ENCODE measurements around the gene DCUN1D4.

Gene DCUN1D4

GRCh38 chr4:51835079-51835478, 7.9 kb upstream of the DCUN1D4 start:
- TF ChIP-seq FOXM1 (IDR thresholded peaks at IDR 0.05; ENCODE audit: borderline replicate concordance, low read depth) (no peak), EP300 (IDR thresholded peaks at IDR 0.05; ENCODE audit: borderline replicate concordance) (no peak), TAF1 (IDR thresholded peaks at IDR 0.05; ENCODE audit: low read depth) (no peak), CREB1 (IDR thresholded peaks at IDR 0.05; ENCODE audit: low read depth) (no peak), NFIC (IDR thresholded peaks at IDR 0.05) (no peak), ZBTB7A (IDR thresholded peaks at IDR 0.05; ENCODE audit: low read depth) (no peak), EGR1 (IDR thresholded peaks at IDR 0.05) (no peak), RAD21 (IDR thresholded peaks at IDR 0.05; ENCODE audit: low read depth) (no peak), CEBPB (IDR thresholded peaks at IDR 0.05) (no peak)
- TF ChIP-seq, protein P1, sequence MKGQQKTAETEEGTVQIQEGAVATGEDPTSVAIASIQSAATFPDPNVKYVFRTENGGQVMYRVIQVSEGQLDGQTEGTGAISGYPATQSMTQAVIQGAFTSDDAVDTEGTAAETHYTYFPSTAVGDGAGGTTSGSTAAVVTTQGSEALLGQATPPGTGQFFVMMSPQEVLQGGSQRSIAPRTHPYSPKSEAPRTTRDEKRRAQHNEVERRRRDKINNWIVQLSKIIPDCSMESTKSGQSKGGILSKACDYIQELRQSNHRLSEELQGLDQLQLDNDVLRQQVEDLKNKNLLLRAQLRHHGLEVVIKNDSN (IDR thresholded peaks at IDR 0.05): no peak

DNA sequence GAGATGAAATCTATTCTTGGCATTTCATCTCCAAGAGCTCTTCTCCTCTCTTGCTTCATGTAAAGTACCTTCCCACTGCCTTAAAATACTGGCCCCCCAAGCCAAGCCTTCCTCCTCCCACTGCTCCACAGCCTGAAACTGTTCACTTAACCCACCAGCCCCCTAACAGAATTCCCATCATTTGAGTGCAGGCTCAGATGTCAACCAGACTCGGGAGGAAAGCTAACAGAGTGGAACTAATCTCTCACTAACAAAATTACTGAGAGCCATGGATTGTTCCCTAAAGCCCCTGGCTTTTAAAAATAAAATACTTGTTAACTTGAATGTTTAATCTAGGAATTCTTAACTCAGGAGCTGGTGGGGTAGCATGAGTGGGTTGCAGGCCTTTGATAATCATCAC, 7.1 kb upstream of the DCUN1D4 start:
- no peak for TF ChIP-seq RAD21 (IDR thresholded peaks at IDR 0.05; ENCODE audit: low read depth)
- no peak for TF ChIP-seq NFIC (IDR thresholded peaks at IDR 0.05)
- no peak for TF ChIP-seq TEAD4 (IDR thresholded peaks at IDR 0.05)
- no peak for TF ChIP-seq EP300 (IDR thresholded peaks at IDR 0.05; ENCODE audit: borderline replicate concordance)
- no peak for TF ChIP-seq EGR1 (IDR thresholded peaks at IDR 0.05)
- no peak for TF ChIP-seq YY1 (IDR thresholded peaks at IDR 0.05; ENCODE audit: low read depth)
- TF ChIP-seq CREB1 (IDR thresholded peaks at IDR 0.05; ENCODE audit: low read depth): no peak
- TF ChIP-seq, protein P1 (IDR thresholded peaks at IDR 0.05): no peak
- TF ChIP-seq CEBPB (IDR thresholded peaks at IDR 0.05): no peak
- no peak for TF ChIP-seq MAX (IDR thresholded peaks at IDR 0.05)
- no peak for TF ChIP-seq TCF12 (IDR thresholded peaks at IDR 0.05; ENCODE audit: low read depth)
- TF ChIP-seq, protein P2, sequence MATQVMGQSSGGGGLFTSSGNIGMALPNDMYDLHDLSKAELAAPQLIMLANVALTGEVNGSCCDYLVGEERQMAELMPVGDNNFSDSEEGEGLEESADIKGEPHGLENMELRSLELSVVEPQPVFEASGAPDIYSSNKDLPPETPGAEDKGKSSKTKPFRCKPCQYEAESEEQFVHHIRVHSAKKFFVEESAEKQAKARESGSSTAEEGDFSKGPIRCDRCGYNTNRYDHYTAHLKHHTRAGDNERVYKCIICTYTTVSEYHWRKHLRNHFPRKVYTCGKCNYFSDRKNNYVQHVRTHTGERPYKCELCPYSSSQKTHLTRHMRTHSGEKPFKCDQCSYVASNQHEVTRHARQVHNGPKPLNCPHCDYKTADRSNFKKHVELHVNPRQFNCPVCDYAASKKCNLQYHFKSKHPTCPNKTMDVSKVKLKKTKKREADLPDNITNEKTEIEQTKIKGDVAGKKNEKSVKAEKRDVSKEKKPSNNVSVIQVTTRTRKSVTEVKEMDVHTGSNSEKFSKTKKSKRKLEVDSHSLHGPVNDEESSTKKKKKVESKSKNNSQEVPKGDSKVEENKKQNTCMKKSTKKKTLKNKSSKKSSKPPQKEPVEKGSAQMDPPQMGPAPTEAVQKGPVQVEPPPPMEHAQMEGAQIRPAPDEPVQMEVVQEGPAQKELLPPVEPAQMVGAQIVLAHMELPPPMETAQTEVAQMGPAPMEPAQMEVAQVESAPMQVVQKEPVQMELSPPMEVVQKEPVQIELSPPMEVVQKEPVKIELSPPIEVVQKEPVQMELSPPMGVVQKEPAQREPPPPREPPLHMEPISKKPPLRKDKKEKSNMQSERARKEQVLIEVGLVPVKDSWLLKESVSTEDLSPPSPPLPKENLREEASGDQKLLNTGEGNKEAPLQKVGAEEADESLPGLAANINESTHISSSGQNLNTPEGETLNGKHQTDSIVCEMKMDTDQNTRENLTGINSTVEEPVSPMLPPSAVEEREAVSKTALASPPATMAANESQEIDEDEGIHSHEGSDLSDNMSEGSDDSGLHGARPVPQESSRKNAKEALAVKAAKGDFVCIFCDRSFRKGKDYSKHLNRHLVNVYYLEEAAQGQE (IDR thresholded peaks at IDR 0.05; ENCODE audit: low read depth): no peak
- TF ChIP-seq ZBTB7A (IDR thresholded peaks at IDR 0.05; ENCODE audit: low read depth): no peak

GRCh38 chr4:51836549-51836948, 6.4 kb upstream of the DCUN1D4 start:
- TF ChIP-seq, protein P2 (IDR thresholded peaks at IDR 0.05; ENCODE audit: low read depth): no peak
- TF ChIP-seq FOXM1 (IDR thresholded peaks at IDR 0.05; ENCODE audit: borderline replicate concordance, low read depth): no peak
- no peak for TF ChIP-seq MAX (IDR thresholded peaks at IDR 0.05)
- TF ChIP-seq EGR1 (IDR thresholded peaks at IDR 0.05): no peak
- TF ChIP-seq CEBPB (IDR thresholded peaks at IDR 0.05): no peak
- TF ChIP-seq TEAD4 (IDR thresholded peaks at IDR 0.05): no peak
- TF ChIP-seq TCF12 (IDR thresholded peaks at IDR 0.05; ENCODE audit: low read depth): no peak
- TF ChIP-seq CREB1 (IDR thresholded peaks at IDR 0.05; ENCODE audit: low read depth): no peak
- no peak for TF ChIP-seq YY1 (IDR thresholded peaks at IDR 0.05; ENCODE audit: low read depth)
- TF ChIP-seq, protein P1 (IDR thresholded peaks at IDR 0.05): no peak
- no peak for TF ChIP-seq ZBTB7A (IDR thresholded peaks at IDR 0.05; ENCODE audit: low read depth)
- no peak for TF ChIP-seq NFIC (IDR thresholded peaks at IDR 0.05)
- no peak for TF ChIP-seq EP300 (IDR thresholded peaks at IDR 0.05; ENCODE audit: borderline replicate concordance)
- TF ChIP-seq TAF1 (IDR thresholded peaks at IDR 0.05; ENCODE audit: low read depth): no peak

- no peak for TF ChIP-seq ZBTB7A (IDR thresholded peaks at IDR 0.05; ENCODE audit: low read depth)
- TF ChIP-seq YY1 (IDR thresholded peaks at IDR 0.05; ENCODE audit: low read depth): no peak
- no peak for TF ChIP-seq TAF1 (IDR thresholded peaks at IDR 0.05; ENCODE audit: low read depth)
- TF ChIP-seq, protein P2 (IDR thresholded peaks at IDR 0.05; ENCODE audit: low read depth): no peak
- TF ChIP-seq TEAD4 (IDR thresholded peaks at IDR 0.05): no peak
- TF ChIP-seq NFIC (IDR thresholded peaks at IDR 0.05): no peak
- TF ChIP-seq CEBPB (IDR thresholded peaks at IDR 0.05): no peak
- TF ChIP-seq EGR1 (IDR thresholded peaks at IDR 0.05): no peak
- no peak for TF ChIP-seq EP300 (IDR thresholded peaks at IDR 0.05; ENCODE audit: borderline replicate concordance)
Observed at GRCh38 chr4:51840781-51841180, 2.2 kb upstream of the DCUN1D4 start.

All from Ishikawa (cell line).